Dermis microvascular lymphatic vessel endothelial cell (primary cell): ENCODE measurements around the gene ZNF14. TPM values are rescaled to one million over a fixed set of nuclear protein-coding genes. Genes with fewer than 3 reads are reported as not detected.
A peak's percentile ranks its signal among the peaks of the same experiment; 100 is the strongest.
"Not testable (repeated sequence)": the region's sequence is repeated elsewhere in the genome, so short reads cannot be mapped to it uniquely, and the experiment has no call there.

Experiments used
- DNase-seq, 2 donors: peaks; one replicate each; pipeline versions ENCODE4 v3.0.0 to v3.0.0-alpha.2; 2010; ENCODE audit warnings: low read depth in 2 of 2
- total RNA-seq: library from RNA; depleted of rRNA; stranded (reverse); fragments of >200 nt; gene quantifications from 2 replicates; pipeline ENCODE4 v1.2.1, GENCODE V29; 2014

ZNF14 gene
- total RNA-seq, result 2.8 and 3.8 TPM in 2 replicates

GRCh38 chr19:19732579-19733501 is at the start of gene ZNF14:
ZNF14 (minus strand) TSS chr19:19733112; CDS start chr19:19732958, 154 bp downstream.
- DNase-seq, result peak; percentile 88 to 95

- not testable (repeated sequence) for DNase-seq
Measured at GRCh38 chr19:19781791-19782190, 48.9 kb upstream of the ZNF14 start.

GRCh38 chr19:19778666-19779065 is 45.8 kb upstream of the ZNF14 start:
- DNase-seq, result no peak

GRCh38 chr19:19777692-19778091 is 44.8 kb upstream of the ZNF14 start:
- DNase-seq, result no peak

- DNase-seq, result peak; percentile 98 to 99
Measured at GRCh38 chr19:19776206-19777008, 43.5 kb upstream of the ZNF14 start.

GRCh38 chr19:19775891-19776205 is 42.9 kb upstream of the ZNF14 start:
- no peak for DNase-seq

GRCh38 chr19:19774354-19775033 is 41.6 kb upstream of the ZNF14 start:
- no peak for DNase-seq

- DNase-seq, result not testable (repeated sequence)
Measured at GRCh38 chr19:19771963-19772362, 39.1 kb upstream of the ZNF14 start.

GRCh38 chr19:19769971-19770370 is 37.1 kb upstream of the ZNF14 start:
- not testable (repeated sequence) for DNase-seq

GRCh38 chr19:19758164-19758563 is 25.3 kb upstream of the ZNF14 start:
- DNase-seq, result no peak

GRCh38 chr19:19752760-19753403 is 20.0 kb upstream of the ZNF14 start:
- no peak for DNase-seq

GRCh38 chr19:19751846-19752245 is 18.9 kb upstream of the ZNF14 start:
- no peak for DNase-seq

- no peak for DNase-seq
Measured at GRCh38 chr19:19750842-19751790, 18.2 kb upstream of the ZNF14 start.

- no peak for DNase-seq
Measured at GRCh38 chr19:19749908-19750841, 17.3 kb upstream of the ZNF14 start.

GRCh38 chr19:19749117-19749907 is 16.4 kb upstream of the ZNF14 start:
- no peak for DNase-seq

GRCh38 chr19:19748249-19748938 is 15.5 kb upstream of the ZNF14 start:
- no peak for DNase-seq

GRCh38 chr19:19747357-19748220 is 14.7 kb upstream of the ZNF14 start:
- DNase-seq, result no peak
